Thoracic aorta (tissue), 2 donors: Measurements from ENCODE around the gene RAPGEF2. TPM values are rescaled to one million over a fixed set of nuclear protein-coding genes. Genes with fewer than 3 reads are reported as not detected.

Source experiments
- ATAC-seq: fragments of 150-250 bp; one replicate; pipeline ENCODE4 v1.8.0; 2017; ENCODE audit warnings: low read depth; ENCODE audit not compliant: insufficient number of reproducible peaks, low FRiP score
- DNase-seq: peaks from one replicate; pipeline ENCODE4 v3.0.0-alpha.2; 2020; ENCODE audit warnings: low spot score
- H3K27ac ChIP-seq, 2 donors: fragments of 200-600 bp; sonication (generic); 1 replicate in 1 of 2; 2 replicates in 1 of 2; pipeline ENCODE4 v1.5.1; 2016; ENCODE audit warnings: mild to moderate bottlenecking in 2 of 2, moderate library complexity in 2 of 2
- H3K27me3 ChIP-seq: fragments of 200-600 bp; sonication (generic); replicated peaks from 2 replicates; pipeline ENCODE4 v1.6.0; 2016; ENCODE audit warnings: mild to moderate bottlenecking; ENCODE audit not compliant: insufficient read depth
- H3K36me3 ChIP-seq: fragments of 200-600 bp; sonication (generic); one replicate; pipeline ENCODE4 v1.5.1; 2016
- H3K4me1 ChIP-seq, 2 donors: fragments of 200-600 bp; sonication (generic); 1 replicate in 1 of 2; 2 replicates in 1 of 2; pipeline versions ENCODE4 v1.5.1 to v1.6.0; 2016; ENCODE audit warnings: low read depth in 2 of 2, mild to moderate bottlenecking in 1 of 2; ENCODE audit not compliant: control insufficient read depth in 1 of 2
- H3K4me3 ChIP-seq: fragments of 200-600 bp; sonication (generic); 2 replicates; pipeline ENCODE4 v1.5.1; 2016; ENCODE audit warnings: mild to moderate bottlenecking
- H3K9me3 ChIP-seq: fragments of 200-600 bp; sonication (generic); 2 replicates; pipeline ENCODE4 v1.5.1; 2016
- total RNA-seq, 2 donors: library from RNA; depleted of rRNA; stranded (reverse); fragments of >200 nt; gene quantifications; one replicate each; pipeline versions ENCODE4 v1.1.0 to v1.2.3, GENCODE V29; 2016
- TF ChIP-seq, protein P1 (sequence below): fragments of 200-600 bp; sonication (generic); IDR thresholded peaks from one replicate; pipeline ENCODE4 v1.5.1; 2019; ENCODE audit warnings: antibody characterized with exemption

Gene RAPGEF2
- total RNA-seq, 2 donors from 2014 or later = 63.0 to 63.6 TPM

DNA sequence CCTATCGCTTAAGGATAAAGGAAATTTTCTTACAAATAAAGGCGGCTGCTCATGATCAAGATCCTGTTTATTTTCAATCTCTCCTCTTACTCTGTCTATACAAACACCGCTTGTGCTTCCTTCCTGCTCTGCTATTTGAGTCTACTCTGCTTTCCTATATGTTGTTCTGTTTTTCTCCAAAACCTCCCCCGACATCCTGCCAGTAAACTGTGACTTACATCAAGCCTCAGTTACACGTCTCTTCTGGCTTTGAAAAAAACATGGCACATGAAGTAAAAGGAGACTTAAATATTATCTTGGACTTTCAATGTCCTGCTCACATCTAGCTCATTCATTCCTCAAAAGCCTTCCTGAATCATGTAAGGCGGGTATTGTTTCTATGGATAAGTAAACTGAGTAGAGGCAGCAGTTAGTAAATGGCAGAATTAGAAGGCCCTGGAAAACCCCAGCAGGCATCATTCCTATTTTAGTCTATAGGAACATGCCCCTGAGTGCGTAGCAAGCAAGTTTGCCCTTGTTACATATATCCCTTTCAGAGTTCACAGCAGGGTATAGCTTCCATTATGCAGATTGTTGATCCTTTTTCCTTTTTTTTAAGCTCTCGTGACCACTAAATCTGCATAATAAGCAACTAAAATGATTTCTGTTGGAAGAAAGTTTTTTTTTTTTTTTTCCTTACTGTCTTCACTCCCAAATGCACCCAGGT lies 280.1 kb downstream of the RAPGEF2 start:
- H3K4me3 ChIP-seq = no peak overlapping the region
- TF ChIP-seq, protein P1, sequence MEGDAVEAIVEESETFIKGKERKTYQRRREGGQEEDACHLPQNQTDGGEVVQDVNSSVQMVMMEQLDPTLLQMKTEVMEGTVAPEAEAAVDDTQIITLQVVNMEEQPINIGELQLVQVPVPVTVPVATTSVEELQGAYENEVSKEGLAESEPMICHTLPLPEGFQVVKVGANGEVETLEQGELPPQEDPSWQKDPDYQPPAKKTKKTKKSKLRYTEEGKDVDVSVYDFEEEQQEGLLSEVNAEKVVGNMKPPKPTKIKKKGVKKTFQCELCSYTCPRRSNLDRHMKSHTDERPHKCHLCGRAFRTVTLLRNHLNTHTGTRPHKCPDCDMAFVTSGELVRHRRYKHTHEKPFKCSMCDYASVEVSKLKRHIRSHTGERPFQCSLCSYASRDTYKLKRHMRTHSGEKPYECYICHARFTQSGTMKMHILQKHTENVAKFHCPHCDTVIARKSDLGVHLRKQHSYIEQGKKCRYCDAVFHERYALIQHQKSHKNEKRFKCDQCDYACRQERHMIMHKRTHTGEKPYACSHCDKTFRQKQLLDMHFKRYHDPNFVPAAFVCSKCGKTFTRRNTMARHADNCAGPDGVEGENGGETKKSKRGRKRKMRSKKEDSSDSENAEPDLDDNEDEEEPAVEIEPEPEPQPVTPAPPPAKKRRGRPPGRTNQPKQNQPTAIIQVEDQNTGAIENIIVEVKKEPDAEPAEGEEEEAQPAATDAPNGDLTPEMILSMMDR = no peak
- peaks cover 0 to 7% of the 10 kb centered on the region in 2 donors for H3K4me1 ChIP-seq
- H3K36me3 ChIP-seq = no peaks in the 10 kb centered on the region
- no peak for ATAC-seq
- H3K27ac ChIP-seq = no peak overlapping the region
- H3K9me3 ChIP-seq = no peaks in the 10 kb centered on the region
- H3K27me3 ChIP-seq = no peaks in the 10 kb centered on the region
- no peak for DNase-seq

DNA sequence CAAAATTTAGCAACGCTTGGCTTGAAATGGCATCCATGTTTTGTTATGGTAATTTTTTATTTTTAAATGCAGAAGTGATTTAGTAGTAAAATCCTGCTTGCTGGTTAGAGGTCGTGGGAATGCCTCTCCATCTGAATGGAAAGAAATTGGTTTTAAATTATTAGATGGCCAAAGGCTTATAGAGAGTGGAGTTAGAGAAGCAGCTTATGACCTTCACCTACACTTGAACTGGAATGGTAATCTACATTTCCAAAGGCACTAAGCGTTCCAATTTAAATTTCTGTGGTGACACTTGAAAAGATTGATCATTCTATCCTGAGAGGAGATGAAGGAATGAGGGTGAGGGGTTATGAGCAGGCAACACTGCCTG lies 280.7 kb downstream of the RAPGEF2 start:
- no peaks in the 10 kb centered on the region for H3K36me3 ChIP-seq
- H3K27me3 ChIP-seq = no peaks in the 10 kb centered on the region
- TF ChIP-seq, protein P1 = no peak
- ATAC-seq = no peak
- H3K27ac ChIP-seq = no peak overlapping the region
- no peaks in the 10 kb centered on the region for H3K9me3 ChIP-seq
- no peak overlapping the region for H3K4me3 ChIP-seq
- H3K4me1 ChIP-seq = peaks cover 0 to 7% of the 10 kb centered on the region in 2 donors
- DNase-seq = no peak

DNA sequence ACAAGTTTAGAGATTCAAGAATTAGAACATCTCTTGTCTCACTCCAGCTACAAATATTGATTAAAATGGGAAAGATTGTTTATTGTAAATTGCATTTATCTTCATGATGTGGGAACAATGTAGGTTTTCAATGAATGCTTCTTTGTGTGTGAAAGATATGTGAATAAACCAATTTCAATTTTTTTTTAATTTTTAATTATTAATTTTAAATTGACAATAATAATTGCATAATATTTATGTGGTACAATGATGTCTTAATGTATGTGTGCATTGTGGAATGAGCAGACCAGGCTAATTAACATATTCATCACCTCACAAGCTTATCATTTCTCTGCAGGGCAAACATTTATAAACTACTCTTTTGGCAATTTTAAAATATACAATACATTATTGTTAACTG lies 281.1 kb downstream of the RAPGEF2 start:
- peaks cover 0 to 7% of the 10 kb centered on the region in 2 donors for H3K4me1 ChIP-seq
- no peak overlapping the region for H3K27ac ChIP-seq
- TF ChIP-seq, protein P1 = no peak
- no peak overlapping the region for H3K4me3 ChIP-seq
- no peak for DNase-seq
- H3K36me3 ChIP-seq = no peaks in the 10 kb centered on the region
- no peaks in the 10 kb centered on the region for H3K27me3 ChIP-seq
- no peak for ATAC-seq
- no peaks in the 10 kb centered on the region for H3K9me3 ChIP-seq

DNA sequence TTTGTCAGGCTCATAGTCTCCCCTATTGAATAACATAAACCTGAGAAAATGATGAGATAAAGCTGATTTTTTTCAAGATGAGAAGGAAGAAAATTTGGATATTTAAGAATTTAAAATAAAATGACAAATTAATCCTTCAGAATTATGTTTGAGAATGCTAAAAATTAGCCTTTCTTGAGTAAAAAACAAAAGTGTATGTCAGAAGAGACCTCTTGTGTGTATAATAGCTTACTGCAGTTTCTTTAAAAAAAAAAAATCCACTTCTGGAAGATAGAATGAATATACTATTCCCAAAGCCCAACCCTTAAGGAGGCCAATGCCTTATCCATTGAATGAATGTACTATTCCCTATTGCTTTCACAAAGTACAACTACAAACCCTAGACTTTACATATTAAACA lies 281.8 kb downstream of the RAPGEF2 start:
- Histone ChIP-seq H3K4me3 (no peak overlapping the region), H3K9me3 (no peaks in the 10 kb centered on the region), H3K4me1 (peaks cover 0 to 7% of the 10 kb centered on the region in 2 donors), H3K27ac (no peak overlapping the region), H3K27me3 (no peaks in the 10 kb centered on the region), H3K36me3 (no peaks in the 10 kb centered on the region)
- DNase-seq (no peak), ATAC-seq (no peak)
- TF ChIP-seq, protein P1 = no peak

DNA sequence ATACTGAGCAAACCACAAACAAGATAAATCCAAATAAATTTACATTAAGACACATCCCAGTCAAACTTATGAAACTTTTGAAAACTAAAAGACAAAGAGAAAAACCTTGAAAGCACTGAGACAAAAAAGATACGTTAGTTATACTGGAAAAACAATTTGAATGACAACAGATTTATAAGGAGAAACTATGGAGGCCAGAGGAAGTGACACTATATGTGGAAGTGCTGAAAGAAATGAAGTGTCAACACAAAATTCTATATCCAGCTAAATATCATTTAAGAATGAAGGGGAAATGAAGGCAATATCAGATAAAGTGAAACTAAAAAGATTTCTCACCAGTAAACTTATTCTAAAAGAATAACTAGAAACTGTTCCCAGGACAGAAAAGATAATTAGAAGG lies 283.7 kb downstream of the RAPGEF2 start:
- TF ChIP-seq, protein P1 = no peak
- H3K9me3 ChIP-seq = no peaks in the 10 kb centered on the region
- no peaks in the 10 kb centered on the region for H3K27me3 ChIP-seq
- DNase-seq (no peak), ATAC-seq (no peak)
- no peak overlapping the region for H3K27ac ChIP-seq
- no peak overlapping the region for H3K4me3 ChIP-seq
- no peaks in the 10 kb centered on the region for H3K36me3 ChIP-seq
- H3K4me1 ChIP-seq = peaks cover 0 to 7% of the 10 kb centered on the region in 2 donors
